ENCODE measurements around the gene KCNK10. TPM values are rescaled to one million over a fixed set of nuclear protein-coding genes. Genes with fewer than 3 reads are reported as not detected.

KCNK10 gene
- total RNA-seq, 1 donor from 2014 or later: not detected

GRCh38 chr14:88229428-88229827 is 93.6 kb downstream of the KCNK10 start:
- DNase-seq (ENCODE audit: low spot score in 2 of 2, unreplicated experiment in 2 of 2): no peak
- Mint-ChIP-seq H3K9me3 (peaks cover 3% of the 10 kb centered on the region), H3K27ac (no peak overlapping the region), H3K27me3 (ENCODE audit: low read depth) (peaks cover 27% of the 10 kb centered on the region), H3K36me3 (no peaks in the 10 kb centered on the region), H3K4me1 (no peaks in the 10 kb centered on the region), H3K4me3 (no peak overlapping the region)
- TF ChIP-seq CTCF (IDR thresholded peaks at IDR 0.05; ENCODE audit: unreplicated experiment): no peak

GRCh38 chr14:88228522-88229236 is 94.4 kb downstream of the KCNK10 start:
- TF ChIP-seq CTCF (IDR thresholded peaks at IDR 0.05; ENCODE audit: unreplicated experiment): no peak
- DNase-seq (ENCODE audit: low spot score in 2 of 2, unreplicated experiment in 2 of 2): no peak
- H3K4me3 Mint-ChIP-seq: no peak overlapping the region
- H3K4me1 Mint-ChIP-seq: no peaks in the 10 kb centered on the region
- no peak overlapping the region for H3K27ac Mint-ChIP-seq
- H3K27me3 Mint-ChIP-seq (ENCODE audit: low read depth): peaks cover 27% of the 10 kb centered on the region
- H3K9me3 Mint-ChIP-seq: peaks cover 4% of the 10 kb centered on the region
- no peaks in the 10 kb centered on the region for H3K36me3 Mint-ChIP-seq

GRCh38 chr14:88227693-88228092 is 95.4 kb downstream of the KCNK10 start:
- no peaks in the 10 kb centered on the region for H3K36me3 Mint-ChIP-seq
- peaks cover 14% of the 10 kb centered on the region for H3K9me3 Mint-ChIP-seq
- no peaks in the 10 kb centered on the region for H3K4me1 Mint-ChIP-seq
- DNase-seq (ENCODE audit: low spot score in 2 of 2, unreplicated experiment in 2 of 2): no peak
- peaks cover 28% of the 10 kb centered on the region for H3K27me3 Mint-ChIP-seq (ENCODE audit: low read depth)
- no peak overlapping the region for H3K4me3 Mint-ChIP-seq
- no peak overlapping the region for H3K27ac Mint-ChIP-seq
- TF ChIP-seq CTCF (IDR thresholded peaks at IDR 0.05; ENCODE audit: unreplicated experiment): no peak

GRCh38 chr14:88225721-88226120 is 97.3 kb downstream of the KCNK10 start:
- Mint-ChIP-seq H3K9me3 (peaks cover 25% of the 10 kb centered on the region), H3K36me3 (no peaks in the 10 kb centered on the region), H3K4me1 (no peaks in the 10 kb centered on the region), H3K27ac (no peak overlapping the region), H3K27me3 (ENCODE audit: low read depth) (peaks cover 28% of the 10 kb centered on the region), H3K4me3 (no peak overlapping the region)
- TF ChIP-seq CTCF (IDR thresholded peaks at IDR 0.05; ENCODE audit: unreplicated experiment): no peak
- no peak for DNase-seq (ENCODE audit: low spot score in 2 of 2, unreplicated experiment in 2 of 2)

GRCh38 chr14:88218119-88218915 is 104.8 kb downstream of the KCNK10 start:
- Mint-ChIP-seq H3K36me3 (no peaks in the 10 kb centered on the region), H3K9me3 (peaks cover 26% of the 10 kb centered on the region), H3K4me3 (no peak overlapping the region), H3K4me1 (no peaks in the 10 kb centered on the region), H3K27ac (no peak overlapping the region), H3K27me3 (ENCODE audit: low read depth) (peaks cover 3% of the 10 kb centered on the region)
- no peak for TF ChIP-seq CTCF (IDR thresholded peaks at IDR 0.05; ENCODE audit: unreplicated experiment)
- DNase-seq (ENCODE audit: low spot score in 2 of 2, unreplicated experiment in 2 of 2): no peak

Data from mesothelial cell of epicardium (in vitro differentiated cells).